GM06990 (cell line): ENCODE measurements around the gene CREG2.
A peak's percentile ranks its signal among the peaks of the same experiment; 100 is the strongest.

Source experiments
- DNase-seq: peaks from one replicate; pipeline ENCODE4 v3.0.0-alpha.2; 2011; ENCODE audit not compliant: insufficient read length; ENCODE audit errors: extremely low read depth
- H3K27me3 ChIP-seq: replicated peaks from 2 replicates; pipeline ENCODE4 v1.6.0; 2011; ENCODE audit warnings: low read length; ENCODE audit not compliant: control insufficient read depth, insufficient read depth
- H3K36me3 ChIP-seq: 2 replicates; pipeline ENCODE4 v1.5.1; 2011; ENCODE audit warnings: low read length; ENCODE audit not compliant: control insufficient read depth, insufficient read depth
- H3K4me3 ChIP-seq: replicated peaks from 2 replicates; pipeline ENCODE4 v1.5.1; 2011; ENCODE audit warnings: low read depth, mild to moderate bottlenecking, control low read depth, low read length
- TF ChIP-seq, protein P1 (sequence below): IDR thresholded peaks from 2 replicates; pipeline ENCODE4 v1.5.1; 2011; ENCODE audit warnings: low read length, control low read depth, mild to moderate bottlenecking, inconsistent platforms; ENCODE audit not compliant: insufficient read depth, poor library complexity, severe bottlenecking

CREG2 gene

GRCh38 chr2:101426822-101427221, 39.5 kb upstream of the CREG2 start:
- Histone ChIP-seq H3K27me3 (no peaks in the 10 kb centered on the region), H3K4me3 (no peak overlapping the region), H3K36me3 (no peaks in the 10 kb centered on the region)
- no peak for DNase-seq
- TF ChIP-seq, protein P1, sequence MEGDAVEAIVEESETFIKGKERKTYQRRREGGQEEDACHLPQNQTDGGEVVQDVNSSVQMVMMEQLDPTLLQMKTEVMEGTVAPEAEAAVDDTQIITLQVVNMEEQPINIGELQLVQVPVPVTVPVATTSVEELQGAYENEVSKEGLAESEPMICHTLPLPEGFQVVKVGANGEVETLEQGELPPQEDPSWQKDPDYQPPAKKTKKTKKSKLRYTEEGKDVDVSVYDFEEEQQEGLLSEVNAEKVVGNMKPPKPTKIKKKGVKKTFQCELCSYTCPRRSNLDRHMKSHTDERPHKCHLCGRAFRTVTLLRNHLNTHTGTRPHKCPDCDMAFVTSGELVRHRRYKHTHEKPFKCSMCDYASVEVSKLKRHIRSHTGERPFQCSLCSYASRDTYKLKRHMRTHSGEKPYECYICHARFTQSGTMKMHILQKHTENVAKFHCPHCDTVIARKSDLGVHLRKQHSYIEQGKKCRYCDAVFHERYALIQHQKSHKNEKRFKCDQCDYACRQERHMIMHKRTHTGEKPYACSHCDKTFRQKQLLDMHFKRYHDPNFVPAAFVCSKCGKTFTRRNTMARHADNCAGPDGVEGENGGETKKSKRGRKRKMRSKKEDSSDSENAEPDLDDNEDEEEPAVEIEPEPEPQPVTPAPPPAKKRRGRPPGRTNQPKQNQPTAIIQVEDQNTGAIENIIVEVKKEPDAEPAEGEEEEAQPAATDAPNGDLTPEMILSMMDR = no peak

- TF ChIP-seq, protein P1 = no peak
- no peak overlapping the region for H3K4me3 ChIP-seq
- no peaks in the 10 kb centered on the region for H3K36me3 ChIP-seq
- DNase-seq = no peak
- H3K27me3 ChIP-seq = no peaks in the 10 kb centered on the region; the same call in 1 of the 2 replicates
Measured at GRCh38 chr2:101420623-101421022, 33.3 kb upstream of the CREG2 start.

DNA sequence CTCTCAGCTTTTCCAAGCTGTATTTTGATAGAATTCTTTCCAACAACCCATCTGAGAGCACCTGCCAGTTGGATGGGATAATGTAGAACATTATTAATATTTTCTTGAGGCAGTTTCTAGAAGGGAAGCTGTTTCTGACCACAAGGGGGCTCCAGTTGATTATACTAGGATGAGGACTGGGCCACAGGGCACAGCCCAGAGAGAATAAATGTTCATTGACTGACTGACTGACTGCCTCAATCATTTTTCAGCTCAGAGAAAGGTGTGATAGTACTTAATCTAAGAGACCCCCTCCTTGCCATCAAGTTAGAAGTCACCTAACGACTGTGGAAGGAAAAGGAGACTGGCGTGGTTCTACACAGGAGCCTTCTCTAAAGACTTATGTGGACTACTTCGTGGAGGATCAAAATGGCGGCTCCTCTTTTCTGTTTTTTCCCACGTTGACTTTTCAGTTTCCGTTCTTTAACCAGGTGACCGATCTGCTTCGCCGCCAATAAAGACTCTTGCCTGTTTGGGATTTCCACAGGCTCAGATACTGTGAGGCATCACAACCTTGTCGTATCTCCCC, 31.9 kb upstream of the CREG2 start:
- Histone ChIP-seq H3K4me3 (no peak overlapping the region), H3K36me3 (no peaks in the 10 kb centered on the region), H3K27me3 (no peaks in the 10 kb centered on the region; the same call in 1 of the 2 replicates)
- TF ChIP-seq, protein P1 = peak; percentile 59
- no peak for DNase-seq

DNA sequence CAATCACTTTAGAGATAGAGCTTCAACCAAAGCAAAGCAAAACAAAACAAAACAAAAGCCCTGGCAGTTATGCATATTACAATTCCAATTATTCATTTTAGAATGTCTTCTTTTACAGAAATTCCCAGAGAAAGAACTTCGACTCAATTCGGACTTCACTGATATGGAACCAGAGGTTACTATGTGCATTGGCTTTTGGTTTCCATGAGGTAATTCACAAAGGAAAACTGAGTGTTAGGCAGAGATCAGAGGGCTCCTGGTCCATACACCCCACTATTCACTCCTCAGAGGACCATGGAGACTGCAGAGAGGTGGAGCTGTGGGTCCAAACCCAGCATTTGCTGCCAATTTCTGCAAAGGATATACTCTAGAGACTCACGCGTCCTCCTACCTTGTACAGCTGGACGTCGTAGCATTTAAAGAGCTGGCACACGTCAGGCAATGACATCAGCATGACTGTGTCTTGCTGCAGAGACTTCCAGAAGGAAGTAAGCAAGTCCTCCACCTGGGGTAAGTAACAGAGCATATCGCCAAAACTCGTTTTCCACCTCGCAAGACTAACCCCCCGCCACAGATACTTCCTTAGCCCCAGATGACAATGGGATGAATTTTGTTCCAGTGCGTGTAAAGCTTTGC, 31.3 kb upstream of the CREG2 start:
- TF ChIP-seq, protein P1 = no peak
- no peak for DNase-seq
- H3K27me3 ChIP-seq = no peaks in the 10 kb centered on the region; the same call in 1 of the 2 replicates

GRCh38 chr2:101416609-101417008, 29.3 kb upstream of the CREG2 start:
- no peaks in the 10 kb centered on the region for H3K36me3 ChIP-seq
- no peaks in the 10 kb centered on the region; the same call in 1 of the 2 replicates for H3K27me3 ChIP-seq
- TF ChIP-seq, protein P1 = no peak

More for the DNA sequence above, 31.3 kb upstream of the CREG2 start:
- Histone ChIP-seq H3K36me3 (no peaks in the 10 kb centered on the region), H3K4me3 (no peak overlapping the region)

More at GRCh38 chr2:101416609-101417008, 29.3 kb upstream of the CREG2 start:
- no peak for DNase-seq
- no peak overlapping the region for H3K4me3 ChIP-seq
